Astrocyte (in vitro differentiated cells and primary cell): ENCODE measurements around the gene PRDM12. TPM values are rescaled to one million over a fixed set of nuclear protein-coding genes. Genes with fewer than 3 reads are reported as not detected.

Source experiments
- DNase-seq: peaks from one replicate; pipeline ENCODE4 v3.0.0-alpha.2; 2010; ENCODE audit warnings: low read depth
- FAIRE-seq: peaks from 2 replicates; lab custom pipeline; 2011; peaks lifted over from hg19 to GRCh38; lab: Jason Lieb, UNC
- H2AFZ ChIP-seq: 2 replicates; pipeline ENCODE4 v1.6.0; 2012; ENCODE audit warnings: low read depth, low read length, inconsistent platforms
- H3K27ac ChIP-seq: 2 replicates; pipeline ENCODE4 v1.5.1; 2011; ENCODE audit warnings: low read depth, low read length, inconsistent platforms
- H3K27me3 ChIP-seq: 2 replicates; pipeline ENCODE4 v1.6.0; 2011; ENCODE audit warnings: low read length, inconsistent platforms; ENCODE audit not compliant: insufficient read depth
- H3K36me3 ChIP-seq: 2 replicates; pipeline ENCODE4 v1.5.1; 2011; ENCODE audit warnings: low read length, inconsistent platforms; ENCODE audit not compliant: insufficient read depth
- H3K4me1 ChIP-seq: 2 replicates; pipeline ENCODE4 v1.5.1; 2011; ENCODE audit warnings: low read length, inconsistent platforms; ENCODE audit not compliant: insufficient read depth
- H3K4me2 ChIP-seq: 2 replicates; pipeline ENCODE4 v1.6.0; 2012; ENCODE audit warnings: low read length, inconsistent platforms
- H3K4me3 ChIP-seq: 2 replicates; pipeline ENCODE4 v1.5.1; 2011; ENCODE audit warnings: low read depth, mild to moderate bottlenecking, low read length, inconsistent platforms; ENCODE audit not compliant: insufficient read depth
- H3K79me2 ChIP-seq: 2 replicates; pipeline ENCODE4 v1.6.0; 2012; ENCODE audit warnings: mild to moderate bottlenecking, low read length, inconsistent platforms; ENCODE audit not compliant: insufficient read depth
- H3K9ac ChIP-seq: 2 replicates; pipeline ENCODE4 v1.6.0; 2012; ENCODE audit warnings: mild to moderate bottlenecking, low read length, inconsistent platforms
- H3K9me3 ChIP-seq: 2 replicates; pipeline ENCODE4 v1.5.1; 2012; ENCODE audit warnings: low read depth, mild to moderate bottlenecking, low read length, inconsistent platforms; ENCODE audit not compliant: insufficient read depth
- H4K20me1 ChIP-seq: 2 replicates; pipeline ENCODE4 v1.6.0; 2012; ENCODE audit warnings: low read length, inconsistent platforms; ENCODE audit not compliant: insufficient read depth
- H3K27ac Mint-ChIP-seq: one replicate; pipeline ENCODE4 v1.8.0; 2021; ENCODE audit warnings: mild to moderate bottlenecking, mixed read lengths; ENCODE audit not compliant: unreplicated experiment
- H3K27me3 Mint-ChIP-seq: one replicate; pipeline ENCODE4 v1.8.0; 2021; ENCODE audit warnings: low read depth, mixed read lengths; ENCODE audit not compliant: unreplicated experiment
- H3K36me3 Mint-ChIP-seq: one replicate; pipeline ENCODE4 v1.8.0; 2021; ENCODE audit warnings: low read depth, mixed read lengths; ENCODE audit not compliant: unreplicated experiment
- H3K4me1 Mint-ChIP-seq: one replicate; pipeline ENCODE4 v1.8.0; 2021; ENCODE audit warnings: low read depth, mixed read lengths; ENCODE audit not compliant: unreplicated experiment
- H3K4me3 Mint-ChIP-seq: one replicate; pipeline ENCODE4 v1.8.0; 2021; ENCODE audit warnings: mild to moderate bottlenecking, moderate library complexity, mixed read lengths; ENCODE audit not compliant: unreplicated experiment
- H3K9me3 Mint-ChIP-seq: one replicate; pipeline ENCODE4 v1.8.0; 2021; ENCODE audit warnings: mild to moderate bottlenecking, mixed read lengths; ENCODE audit not compliant: unreplicated experiment
- EZH2 ChIP-seq: IDR thresholded peaks from 2 replicates; pipeline ENCODE4 v1.6.1; 2012; ENCODE audit warnings: mild to moderate bottlenecking, low read length, inconsistent platforms; ENCODE audit not compliant: insufficient read depth
- total RNA-seq: library from RNA; stranded (reverse); gene quantifications from 2 replicates; pipeline ENCODE4 v1.2.1, GENCODE V29; 2021
- TF ChIP-seq, protein P1 (sequence below): IDR thresholded peaks from 2 replicates; pipeline ENCODE4 v1.5.1; 2011; ENCODE audit warnings: low read depth, mild to moderate bottlenecking, inconsistent platforms, low read length, moderate library complexity; ENCODE audit not compliant: insufficient read depth

Gene PRDM12
- total RNA-seq, 1 donor from 2014 or later, result 0.23 TPM

DNA sequence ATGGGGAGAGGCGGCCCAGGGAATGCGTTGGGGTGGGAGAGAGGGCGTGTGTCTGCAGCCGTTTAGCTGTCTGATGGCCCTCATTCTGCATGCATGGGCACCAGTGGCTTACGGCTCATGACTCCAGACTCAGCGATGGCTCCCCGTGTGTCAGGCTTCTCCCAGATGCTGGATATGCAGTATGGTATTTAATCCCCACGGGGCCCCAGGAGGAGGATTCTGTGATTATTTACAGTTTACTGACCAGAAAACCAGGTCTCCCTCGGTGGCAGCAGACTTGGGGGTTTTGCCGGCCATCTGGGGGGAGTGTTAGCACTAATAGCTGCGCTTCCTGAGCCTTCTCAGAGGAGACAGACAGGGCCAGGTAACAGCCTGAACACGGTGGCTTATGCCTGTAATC lies 4.3 kb downstream of the PRDM12 start:
- no peaks in the 10 kb centered on the region for H3K36me3 ChIP-seq
- DNase-seq (no peak), FAIRE-seq (no peak)
- TF ChIP-seq, protein P1, sequence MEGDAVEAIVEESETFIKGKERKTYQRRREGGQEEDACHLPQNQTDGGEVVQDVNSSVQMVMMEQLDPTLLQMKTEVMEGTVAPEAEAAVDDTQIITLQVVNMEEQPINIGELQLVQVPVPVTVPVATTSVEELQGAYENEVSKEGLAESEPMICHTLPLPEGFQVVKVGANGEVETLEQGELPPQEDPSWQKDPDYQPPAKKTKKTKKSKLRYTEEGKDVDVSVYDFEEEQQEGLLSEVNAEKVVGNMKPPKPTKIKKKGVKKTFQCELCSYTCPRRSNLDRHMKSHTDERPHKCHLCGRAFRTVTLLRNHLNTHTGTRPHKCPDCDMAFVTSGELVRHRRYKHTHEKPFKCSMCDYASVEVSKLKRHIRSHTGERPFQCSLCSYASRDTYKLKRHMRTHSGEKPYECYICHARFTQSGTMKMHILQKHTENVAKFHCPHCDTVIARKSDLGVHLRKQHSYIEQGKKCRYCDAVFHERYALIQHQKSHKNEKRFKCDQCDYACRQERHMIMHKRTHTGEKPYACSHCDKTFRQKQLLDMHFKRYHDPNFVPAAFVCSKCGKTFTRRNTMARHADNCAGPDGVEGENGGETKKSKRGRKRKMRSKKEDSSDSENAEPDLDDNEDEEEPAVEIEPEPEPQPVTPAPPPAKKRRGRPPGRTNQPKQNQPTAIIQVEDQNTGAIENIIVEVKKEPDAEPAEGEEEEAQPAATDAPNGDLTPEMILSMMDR, result no peak
- no peak for TF ChIP-seq EZH2
- Mint-ChIP-seq H3K4me3 (no peak overlapping the region), H3K27me3 (peaks cover 46% of the 10 kb centered on the region), H3K27ac (no peak overlapping the region), H3K36me3 (peaks cover 2% of the 10 kb centered on the region), H3K4me1 (no peaks in the 10 kb centered on the region), H3K9me3 (peaks cover 3% of the 10 kb centered on the region)
- H3K27me3 ChIP-seq, result peaks cover 34% of the 10 kb centered on the region
- H3K9ac ChIP-seq, result no peak overlapping the region
- H3K79me2 ChIP-seq, result no peaks in the 10 kb centered on the region
- no peak overlapping the region for H3K4me2 ChIP-seq
- H2AFZ ChIP-seq, result no peak overlapping the region
- H3K27ac ChIP-seq, result no peak overlapping the region
- no peaks in the 10 kb centered on the region for H3K9me3 ChIP-seq
- H4K20me1 ChIP-seq, result peaks cover 13% of the 10 kb centered on the region
- H3K4me1 ChIP-seq, result no peaks in the 10 kb centered on the region
- no peak overlapping the region for H3K4me3 ChIP-seq

- peaks cover 29% of the 10 kb centered on the region for H3K27me3 ChIP-seq
- no peak overlapping the region for H2AFZ ChIP-seq
- Mint-ChIP-seq H3K27ac (no peak overlapping the region), H3K9me3 (peaks cover 3% of the 10 kb centered on the region), H3K36me3 (peaks cover 2% of the 10 kb centered on the region), H3K4me1 (no peaks in the 10 kb centered on the region), H3K4me3 (no peak overlapping the region), H3K27me3 (peaks cover 42% of the 10 kb centered on the region)
- no peak overlapping the region for H3K4me2 ChIP-seq
- H3K36me3 ChIP-seq, result no peaks in the 10 kb centered on the region
- TF ChIP-seq EZH2, result no peak
- TF ChIP-seq, protein P1, result no peak
- H4K20me1 ChIP-seq, result peaks cover 13% of the 10 kb centered on the region
- FAIRE-seq (no peak), DNase-seq (no peak)
- H3K4me3 ChIP-seq, result no peak overlapping the region
- H3K4me1 ChIP-seq, result no peaks in the 10 kb centered on the region
- no peak overlapping the region for H3K9ac ChIP-seq
- H3K27ac ChIP-seq, result no peak overlapping the region
- H3K9me3 ChIP-seq, result no peaks in the 10 kb centered on the region
- H3K79me2 ChIP-seq, result no peaks in the 10 kb centered on the region
Observed at GRCh38 chr9:130669965-130670364, 5.6 kb downstream of the PRDM12 start.

DNA sequence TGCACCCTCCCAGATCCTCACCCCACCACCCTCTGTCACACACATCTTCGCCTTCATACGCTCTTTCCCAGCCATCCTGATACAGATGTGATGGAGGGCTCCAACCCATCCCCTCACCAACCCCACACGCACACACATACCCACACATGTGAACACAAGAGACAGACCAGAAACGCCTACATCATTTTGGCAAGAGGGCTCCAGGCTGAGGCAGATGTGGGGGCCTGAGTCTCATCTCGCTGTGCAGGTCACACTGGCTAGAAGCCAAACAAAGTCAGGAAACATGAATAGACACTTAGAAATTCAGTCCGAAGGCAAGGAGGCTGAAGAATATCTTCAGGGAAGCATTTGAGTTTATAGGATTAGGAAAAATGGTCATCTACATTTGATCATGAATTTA lies 6.2 kb downstream of the PRDM12 start:
- Histone ChIP-seq H3K27me3 (peaks cover 24% of the 10 kb centered on the region), H2AFZ (no peak overlapping the region), H4K20me1 (peaks cover 10% of the 10 kb centered on the region)

More for the DNA sequence above, 6.2 kb downstream of the PRDM12 start:
- FAIRE-seq, result no peak
- Mint-ChIP-seq H3K27ac (no peak overlapping the region), H3K27me3 (peaks cover 39% of the 10 kb centered on the region), H3K9me3 (no peaks in the 10 kb centered on the region), H3K4me1 (no peaks in the 10 kb centered on the region), H3K36me3 (peaks cover 2% of the 10 kb centered on the region), H3K4me3 (no peak overlapping the region)
- DNase-seq, result no peak
- H3K4me2 ChIP-seq, result no peak overlapping the region
- no peaks in the 10 kb centered on the region for H3K9me3 ChIP-seq
- H3K4me1 ChIP-seq, result no peaks in the 10 kb centered on the region
- no peaks in the 10 kb centered on the region for H3K79me2 ChIP-seq
- no peaks in the 10 kb centered on the region for H3K36me3 ChIP-seq
- no peak overlapping the region for H3K9ac ChIP-seq
- no peak overlapping the region for H3K27ac ChIP-seq
- H3K4me3 ChIP-seq, result no peak overlapping the region
- TF ChIP-seq EZH2, result no peak
- TF ChIP-seq, protein P1, result no peak
